H1 (cell line): ENCODE measurements around the gene SHMT2. TPM values are rescaled to one million over a fixed set of nuclear protein-coding genes. Genes with fewer than 3 reads are reported as not detected.

Source experiments
- CTCF ChIA-PET: fragments of 300-600 bp; sonication (Branson Sonifier 250); formaldehyde crosslinking; loops from one replicate; lab custom pipeline; 2021; ENCODE audit not compliant: partially characterized antibody; lab: Charles Lee
- POLR2A ChIA-PET: fragments of 300-600 bp; sonication (Branson Sonifier 250); formaldehyde crosslinking; loops from one replicate; lab custom pipeline; 2021; ENCODE audit warnings: inconsistent platforms; ENCODE audit not compliant: partially characterized antibody; lab: Charles Lee
- DNase-seq, 2 experiments: peaks; one replicate each; pipeline versions ENCODE4 v3.0.0 to v3.0.0-alpha.2; 2010 to 2022; ENCODE audit warnings: low spot score in 2 of 2, low read depth in 1 of 2, mixed read lengths in 1 of 2
- FAIRE-seq: peaks from 2 replicates; lab custom pipeline; 2011; peaks lifted over from hg19 to GRCh38; lab: Jason Lieb, UNC
- H2AFZ ChIP-seq: 2 replicates; pipeline ENCODE4 v1.8.1; 2012; ENCODE audit warnings: low read length, inconsistent platforms
- H2AK5ac ChIP-seq: 2 replicates; pipeline ENCODE4 v1.6.1; 2013; ENCODE audit warnings: low read depth, low read length
- H2BK120ac ChIP-seq: replicated peaks from 2 replicates; pipeline ENCODE3; 2013; ENCODE audit warnings: low read depth, low read length, inconsistent platforms
- H2BK12ac ChIP-seq: 2 replicates; pipeline ENCODE4 v1.6.1; 2013; ENCODE audit warnings: low read depth, low read length
- H2BK15ac ChIP-seq: 2 replicates; pipeline ENCODE4 v1.6.1; 2013; ENCODE audit warnings: low read length
- H2BK20ac ChIP-seq: 2 replicates; pipeline ENCODE4 v1.6.1; 2013; ENCODE audit warnings: low read length
- H2BK5ac ChIP-seq: 2 replicates; pipeline ENCODE4 v1.6.1; 2013; ENCODE audit warnings: low read depth, low read length
- H3K14ac ChIP-seq: 2 replicates; pipeline ENCODE4 v1.6.1; 2013; ENCODE audit warnings: inconsistent platforms; ENCODE audit not compliant: insufficient read length
- H3K18ac ChIP-seq: 2 replicates; pipeline ENCODE4 v1.6.1; 2013; ENCODE audit warnings: low read length; ENCODE audit errors: extremely low read depth
- H3K23ac ChIP-seq: 2 replicates; pipeline ENCODE4 v1.6.1; 2013; ENCODE audit warnings: inconsistent platforms; ENCODE audit not compliant: insufficient read length
- H3K23me2 ChIP-seq: 2 replicates; pipeline ENCODE4 v1.6.1; 2013; ENCODE audit warnings: low read depth, low read length
- H3K27ac ChIP-seq: 2 replicates; pipeline ENCODE4 v1.6.1; 2011; ENCODE audit warnings: low read depth, low read length, inconsistent platforms
- H3K27me3 ChIP-seq, 4 experiments: replicated peaks in 1 of 4; 1 replicate in 1 of 4; 2 replicates in 3 of 4; pipeline versions ENCODE4 v1.6.1 to v1.8.1; 2011 to 2013; ENCODE audit warnings: low read length in 3 of 4, mild to moderate bottlenecking in 3 of 4, inconsistent platforms in 2 of 4, mixed read lengths in 2 of 4, moderate library complexity in 1 of 4; ENCODE audit not compliant: control insufficient read depth in 3 of 4, insufficient read depth in 3 of 4; ENCODE audit errors: extremely low read depth in 1 of 4
- H3K36me3 ChIP-seq, 4 experiments: 2 replicates each; pipeline versions ENCODE4 v1.6.1 to v1.8.1; 2011 to 2013; ENCODE audit warnings: mild to moderate bottlenecking in 4 of 4, low read length in 3 of 4, moderate library complexity in 2 of 4, control low read depth in 1 of 4, inconsistent platforms in 1 of 4; ENCODE audit not compliant: insufficient read depth in 4 of 4, control insufficient read depth in 2 of 4
- H3K4ac ChIP-seq: replicated peaks from 2 replicates; pipeline ENCODE3; 2013; ENCODE audit warnings: low read length, low read depth, mixed read lengths, inconsistent platforms; ENCODE audit not compliant: insufficient read length
- H3K4me1 ChIP-seq, 4 experiments: replicated peaks in 1 of 4; 1 replicate in 1 of 4; 2 replicates in 3 of 4; pipeline versions ENCODE4 v1.6.1 to v1.8.1; 2011 to 2013; ENCODE audit warnings: low read length in 3 of 4, inconsistent platforms in 2 of 4, mixed read lengths in 1 of 4; ENCODE audit not compliant: insufficient read depth in 4 of 4, control insufficient read depth in 3 of 4
- H3K4me2 ChIP-seq, 2 experiments: 2 replicates each; pipeline versions ENCODE4 v1.6.1 to v1.8.1; 2011 to 2013; ENCODE audit warnings: low read depth in 2 of 2, low read length in 2 of 2, control low read depth in 1 of 2, inconsistent platforms in 1 of 2, mild to moderate bottlenecking in 1 of 2; ENCODE audit not compliant: insufficient read depth in 1 of 2
- H3K4me3 ChIP-seq, 4 experiments: fragments of 200-600, 300-600 bp in 1 of 4; sonication (generic), shearing (Covaris generic), sonication (Bioruptor Twin) in 1 of 4; 2 replicates each; pipeline versions ENCODE4 v1.5.1 to v1.8.1; 2011 to 2016; ENCODE audit warnings: low read length in 4 of 4, low read depth in 3 of 4, control low read depth in 2 of 4, inconsistent platforms in 2 of 4, mild to moderate bottlenecking in 2 of 4, mixed read lengths in 1 of 4, moderate library complexity in 1 of 4; ENCODE audit not compliant: insufficient read depth in 2 of 4; ENCODE audit errors: extremely low read depth in 1 of 4
- H3K56ac ChIP-seq: replicated peaks from 2 replicates; pipeline ENCODE3; 2013; ENCODE audit warnings: low read depth, mild to moderate bottlenecking, mixed read lengths, low read length, inconsistent platforms; ENCODE audit not compliant: insufficient read length
- H3K79me1 ChIP-seq: 2 replicates; pipeline ENCODE4 v1.6.1; 2013; ENCODE audit warnings: low read depth, low read length, control low read depth
- H3K79me2 ChIP-seq, 2 experiments: 2 replicates each; pipeline versions ENCODE4 v1.6.1 to v1.8.1; 2012 to 2013; ENCODE audit warnings: low read length in 2 of 2, mild to moderate bottlenecking in 2 of 2, inconsistent platforms in 1 of 2; ENCODE audit not compliant: insufficient read depth in 2 of 2, control insufficient read depth in 1 of 2
- H3K9ac ChIP-seq, 4 experiments: replicated peaks in 1 of 4; 1 replicate in 1 of 4; 2 replicates in 3 of 4; pipeline versions ENCODE4 v1.6.1 to v1.8.1; 2011 to 2013; ENCODE audit warnings: low read depth in 3 of 4, low read length in 3 of 4, control low read depth in 2 of 4, mild to moderate bottlenecking in 2 of 4, moderate library complexity in 2 of 4, inconsistent platforms in 1 of 4; ENCODE audit errors: extremely low read depth in 1 of 4
- H3K9me3 ChIP-seq, 2 experiments: 2 replicates each; pipeline versions ENCODE4 v1.6.1 to v1.8.1; 2012 to 2013; ENCODE audit warnings: mild to moderate bottlenecking in 2 of 2, moderate library complexity in 2 of 2, control low read depth in 1 of 2, inconsistent platforms in 1 of 2, low read depth in 1 of 2, low read length in 1 of 2, mixed read lengths in 1 of 2; ENCODE audit not compliant: insufficient read depth in 2 of 2
- H4K20me1 ChIP-seq, 2 experiments: replicated peaks in 1 of 2; 2 replicates each; pipeline versions ENCODE3 to v1.8.1; 2011 to 2013; ENCODE audit warnings: inconsistent platforms in 2 of 2, low read length in 2 of 2, mild to moderate bottlenecking in 1 of 2; ENCODE audit not compliant: insufficient read depth in 2 of 2, control insufficient read depth in 1 of 2
- H4K5ac ChIP-seq: 2 replicates; pipeline ENCODE4 v1.6.1; 2013; ENCODE audit warnings: low read length, low read depth, mixed read lengths, inconsistent platforms; ENCODE audit not compliant: insufficient read length
- H4K8ac ChIP-seq: 2 replicates; pipeline ENCODE4 v1.8.0; 2013; ENCODE audit warnings: mild to moderate bottlenecking, moderate library complexity, low read length, inconsistent platforms; ENCODE audit not compliant: insufficient read depth; ENCODE audit errors: extremely low read depth
- H4K91ac ChIP-seq: replicated peaks from 2 replicates; pipeline ENCODE3; 2013; ENCODE audit warnings: low read length, mixed read lengths, inconsistent platforms; ENCODE audit not compliant: insufficient read length
- EP300 ChIP-seq, 2 experiments: IDR thresholded peaks; 1 replicate in 1 of 2; 2 replicates in 1 of 2; pipeline ENCODE4 v1.6.1; 2011 to 2012; ENCODE audit warnings: low read depth in 2 of 2, low read length in 2 of 2, mild to moderate bottlenecking in 2 of 2, borderline replicate concordance in 1 of 2, inconsistent platforms in 1 of 2, moderate library complexity in 1 of 2
- WGBS, 2 experiments: shearing (Covaris generic) in 1 of 2; methylation state at CpG; one replicate each; pipeline versions ENCODE4 v1.1.6 to v1.1.7; 2013 to 2015; ENCODE audit warnings: low lambda C conversion rate in 2 of 2, mixed read lengths in 2 of 2, inconsistent platforms in 1 of 2, low coverage in 1 of 2, missing lambda C conversion rate in 1 of 2; ENCODE audit not compliant: insufficient replicate concordance in 2 of 2, insufficient coverage in 1 of 2, insufficient read length in 1 of 2; ENCODE audit errors: extremely low coverage in 1 of 2, missing lambda C conversion rate in 1 of 2; 5-methylcytosine and 5-hydroxymethylcytosine counted together
- polyA plus RNA-seq, 7 experiments: library from polyadenylated mRNA; depleted of rRNA in 3 of 7; stranded (reverse) in 5 of 7; unstranded in 2 of 7; fragments of >200 nt in 5 of 7; fragments of 200-250 nt in 2 of 7; gene quantifications; 1 replicate in 5 of 7; 2 replicates in 1 of 7; 4 replicates in 1 of 7; pipeline versions ENCODE4 v1.2.1 to v1.2.3, GENCODE V29; 2011 to 2013; ENCODE audit warnings: missing spikeins in 2 of 7, mixed read lengths in 2 of 7
- total RNA-seq: library from RNA; stranded (reverse); fragmentation: NEBNext Ultra II Directional; extraction: Animal tissue kit (Norgen Biotek cat#: 25700); gene quantifications from 2 replicates; pipeline ENCODE4 v1.2.1, GENCODE V29; 2021
- TF ChIP-seq, protein P1 (sequence below): IDR thresholded peaks from 2 replicates; pipeline ENCODE4 v1.6.1; 2012; ENCODE audit warnings: inconsistent platforms
- TF ChIP-seq, protein P2 (sequence below): IDR thresholded peaks from 2 replicates; pipeline ENCODE4 v1.6.1; 2011; ENCODE audit warnings: low read length, improper control_type of control experiment

The SHMT2 gene
- total and polyA plus RNA-seq, 2 of the 8 experiments (the other 6 are each of a cell fraction or from before 2014, with no cell fraction given): 274 to 520 TPM

DNA sequence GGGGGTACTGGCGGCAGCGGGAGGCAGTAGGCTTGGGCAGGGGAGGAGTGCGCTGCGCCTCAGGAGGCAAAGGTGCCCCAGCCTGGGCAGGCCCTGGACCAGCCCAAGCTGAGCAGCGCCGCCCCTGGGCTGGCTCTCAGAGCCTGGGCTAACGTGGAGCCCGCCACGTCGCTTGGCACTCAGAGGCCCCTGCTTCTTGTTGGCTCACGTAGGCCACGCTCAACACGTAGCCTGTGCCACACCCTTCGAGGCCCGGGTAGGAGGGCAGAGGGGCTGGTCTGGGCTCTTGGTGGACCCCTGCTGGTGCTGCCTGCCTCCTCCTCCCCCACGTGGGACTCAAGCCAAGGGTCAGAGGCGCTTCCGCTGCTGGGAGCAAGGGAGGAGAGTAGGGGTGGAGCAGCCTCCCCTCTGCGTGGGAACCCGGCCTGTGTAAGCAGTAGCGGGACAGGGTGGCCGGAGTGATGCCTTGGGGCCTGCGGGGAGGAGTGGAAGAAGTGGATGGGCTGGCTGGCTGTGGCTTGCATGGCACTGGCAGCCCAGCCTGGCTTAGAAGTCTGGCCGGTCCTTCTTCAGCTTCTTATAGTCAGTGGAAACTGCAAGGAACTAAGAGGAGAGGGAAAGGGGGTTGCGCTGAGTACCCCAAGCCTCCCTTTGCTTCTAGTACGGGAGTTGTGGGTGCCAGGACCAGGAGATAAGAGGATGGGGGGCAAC, 5.7 kb downstream of the SHMT2 start:
- Histone ChIP-seq H3K23me2 (peaks cover 26% of the 10 kb centered on the region), H3K79me1 (peaks cover 11% of the 10 kb centered on the region), H3K4me2 (peak overlapping the region in 1 of 2 experiments; percentile 12; a peak in 1 of 4 replicates), H3K23ac (no peak overlapping the region), H3K27me3 (peaks cover 36 to 55% (median 47%) of the 10 kb centered on the region in 4 experiments)
- TF ChIP-seq EP300 (IDR thresholded peaks at IDR 0.05; ENCODE audit: borderline replicate concordance in 1 of 2, low read depth in 2 of 2, low read length in 2 of 2): no peak
- TF ChIP-seq, protein P1, sequence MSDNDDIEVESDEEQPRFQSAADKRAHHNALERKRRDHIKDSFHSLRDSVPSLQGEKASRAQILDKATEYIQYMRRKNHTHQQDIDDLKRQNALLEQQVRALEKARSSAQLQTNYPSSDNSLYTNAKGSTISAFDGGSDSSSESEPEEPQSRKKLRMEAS: peak; percentile 48; the same call in 1 of the 2 replicates
- TF ChIP-seq, protein P2, sequence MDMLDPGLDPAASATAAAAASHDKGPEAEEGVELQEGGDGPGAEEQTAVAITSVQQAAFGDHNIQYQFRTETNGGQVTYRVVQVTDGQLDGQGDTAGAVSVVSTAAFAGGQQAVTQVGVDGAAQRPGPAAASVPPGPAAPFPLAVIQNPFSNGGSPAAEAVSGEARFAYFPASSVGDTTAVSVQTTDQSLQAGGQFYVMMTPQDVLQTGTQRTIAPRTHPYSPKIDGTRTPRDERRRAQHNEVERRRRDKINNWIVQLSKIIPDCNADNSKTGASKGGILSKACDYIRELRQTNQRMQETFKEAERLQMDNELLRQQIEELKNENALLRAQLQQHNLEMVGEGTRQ: 0 out of 2 replicates have a peak, but pooled peaks have one; percentile 19
- TF ChIP-seq, all 59 proteins: peak for 2
- Histone ChIP-seq H3K18ac (no peak overlapping the region), H3K9me3 (no peaks in the 10 kb centered on the region), H2BK120ac (no peak overlapping the region), H2BK20ac (no peak overlapping the region), H2BK5ac (no peak overlapping the region), H3K79me2 (peaks cover 6 to 13% of the 10 kb centered on the region in 2 experiments; a peak in 3 of 4 replicates), H2BK15ac (no peak overlapping the region), H3K56ac (no peak overlapping the region), H3K4ac (no peak overlapping the region), H3K9ac (no peak overlapping the region), H3K14ac (no peak overlapping the region), H4K8ac (no peak overlapping the region), H2AK5ac (no peak overlapping the region), H3K4me3 (no peak overlapping the region; a peak in 1 of 8 replicates), H4K20me1 (peaks cover 25 to 38% of the 10 kb centered on the region in 2 experiments), H3K27ac (no peak overlapping the region), H3K4me1 (peaks cover 6 to 59% (median 35%) of the 10 kb centered on the region in 4 experiments), H2BK12ac (no peak overlapping the region), H2AFZ (no peak overlapping the region), H4K91ac (no peak overlapping the region), H3K36me3 (peaks cover 29 to 42% (median 35%) of the 10 kb centered on the region in 4 experiments), H4K5ac (no peak overlapping the region)
- WGBS, 2 experiments: 44% methylated on average over 22 of the region's 26 CpGs; no CpG with 5 or more reads in 1 of the 2 experiments
- ChIA-PET POLR2A (interaction anchor here (0.5 to 23.7 kb wide), 18 partner anchors 6 to 285 kb away, joined by 3 to 852 read pairs (median 4); partner anchors contain the start of genes DDIT3, GLI1, INHBE and LRP1), CTCF (interaction anchor here (17.3 to 27.9 kb wide), 3 partner anchors 8 to 221 kb away, joined by 225 to 726 read pairs (median 527); partner anchors contain the start of genes GLI1, INHBE, NXPH4 and SHMT2)
- DNase-seq (peak in 1 of 2 experiments; percentile 65), FAIRE-seq (no peak)
